PFSK-1 (cell line): ENCODE measurements around the gene HSPA12A.

ENCODE experiments used
- FOXP2 ChIP-seq: optimal IDR thresholded peaks from 2 replicates; pipeline ENCODE3; 2011; ENCODE audit warnings: borderline replicate concordance, control low read depth, inconsistent platforms; ENCODE audit not compliant: insufficient read depth; ENCODE audit errors: extremely low read length, extremely low read depth
- POLR2AphosphoS5 ChIP-seq: IDR thresholded peaks from 2 replicates; pipeline ENCODE4 v1.6.1; 2012; ENCODE audit warnings: low read depth, mild to moderate bottlenecking, control low read depth, low read length, moderate library complexity
- REST ChIP-seq, 2 experiments: IDR thresholded peaks; 2 replicates each; pipeline versions ENCODE4 v1.6.1 to v1.8.0; 2011 to 2012; ENCODE audit warnings: low read depth in 2 of 2, low read length in 2 of 2, control low read depth in 1 of 2, inconsistent platforms in 1 of 2, mild to moderate bottlenecking in 1 of 2, moderate library complexity in 1 of 2; ENCODE audit not compliant: insufficient read depth in 1 of 2
- SIN3A ChIP-seq: IDR thresholded peaks from 2 replicates; pipeline ENCODE4 v1.6.1; 2012; ENCODE audit warnings: mild to moderate bottlenecking, low read length, moderate library complexity, borderline replicate concordance; ENCODE audit not compliant: insufficient read depth
- TAF1 ChIP-seq: IDR thresholded peaks from 2 replicates; pipeline ENCODE4 v1.6.1; 2012; ENCODE audit warnings: low read length, control low read depth, borderline replicate concordance; ENCODE audit not compliant: insufficient read depth

HSPA12A gene

GRCh38 chr10:116775488-116776400, 33.4 kb upstream of the HSPA12A start:
- TF ChIP-seq POLR2AphosphoS5 (no peak), TAF1 (no peak), FOXP2 (no peak), SIN3A (no peak), REST (IDR thresholded peaks at IDR 0.05; ENCODE audit: insufficient read depth in 1 of 2, low read depth in 2 of 2, low read length in 2 of 2) (no peak)

- TF ChIP-seq FOXP2 (no peak), REST (IDR thresholded peaks at IDR 0.05; ENCODE audit: insufficient read depth in 1 of 2, low read depth in 2 of 2, low read length in 2 of 2) (no peak), SIN3A (no peak), TAF1 (no peak), POLR2AphosphoS5 (no peak)
Measured at GRCh38 chr10:116774728-116775151, 32.4 kb upstream of the HSPA12A start.

GRCh38 chr10:116772909-116773705, 30.7 kb upstream of the HSPA12A start:
- TF ChIP-seq REST (IDR thresholded peaks at IDR 0.05; ENCODE audit: insufficient read depth in 1 of 2, low read depth in 2 of 2, low read length in 2 of 2) (no peak), POLR2AphosphoS5 (no peak), SIN3A (no peak), TAF1 (no peak), FOXP2 (no peak)

GRCh38 chr10:116771959-116772585, 29.7 kb upstream of the HSPA12A start:
- TF ChIP-seq TAF1 (no peak), REST (IDR thresholded peaks at IDR 0.05; ENCODE audit: insufficient read depth in 1 of 2, low read depth in 2 of 2, low read length in 2 of 2) (no peak), SIN3A (no peak), POLR2AphosphoS5 (no peak), FOXP2 (no peak)
